ENCODE measurements around the gene RHOBTB3.

The RHOBTB3 gene

GRCh38 chr5:95730011-95730700 lies 980 bp upstream of the RHOBTB3 start:
- no peak overlapping the region for H3K27ac Mint-ChIP-seq (ENCODE audit: low read depth)
- H3K36me3 Mint-ChIP-seq (ENCODE audit: insufficient read depth) = peaks cover 3% of the 10 kb centered on the region
- peak overlapping the region; percentile 81 for H3K4me3 Mint-ChIP-seq
- ATAC-seq (replicated peaks; ENCODE audit: extremely low read depth, poor library complexity, severe bottlenecking) = no peak
- no peak for DNase-seq (ENCODE audit: low spot score in 2 of 2)
- peaks cover 56% of the 10 kb centered on the region for H3K27me3 Mint-ChIP-seq
- H3K4me1 Mint-ChIP-seq = peaks cover 19% of the 10 kb centered on the region
- H3K9me3 Mint-ChIP-seq = no peaks in the 10 kb centered on the region

- Mint-ChIP-seq H3K36me3 (ENCODE audit: insufficient read depth) (peaks cover 3% of the 10 kb centered on the region), H3K4me3 (peak overlapping the region; percentile 81), H3K4me1 (peaks cover 19% of the 10 kb centered on the region), H3K9me3 (no peaks in the 10 kb centered on the region), H3K27me3 (peaks cover 69% of the 10 kb centered on the region), H3K27ac (ENCODE audit: low read depth) (peak overlapping the region; percentile 41)
- DNase-seq (ENCODE audit: low spot score in 2 of 2) (peak in 1 of 2 donors; percentile 18), ATAC-seq (replicated peaks; ENCODE audit: extremely low read depth, poor library complexity, severe bottlenecking) (peak; percentile 57)
Measured at GRCh38 chr5:95731571-95732554, 727 bp downstream of the RHOBTB3 start.

DNA sequence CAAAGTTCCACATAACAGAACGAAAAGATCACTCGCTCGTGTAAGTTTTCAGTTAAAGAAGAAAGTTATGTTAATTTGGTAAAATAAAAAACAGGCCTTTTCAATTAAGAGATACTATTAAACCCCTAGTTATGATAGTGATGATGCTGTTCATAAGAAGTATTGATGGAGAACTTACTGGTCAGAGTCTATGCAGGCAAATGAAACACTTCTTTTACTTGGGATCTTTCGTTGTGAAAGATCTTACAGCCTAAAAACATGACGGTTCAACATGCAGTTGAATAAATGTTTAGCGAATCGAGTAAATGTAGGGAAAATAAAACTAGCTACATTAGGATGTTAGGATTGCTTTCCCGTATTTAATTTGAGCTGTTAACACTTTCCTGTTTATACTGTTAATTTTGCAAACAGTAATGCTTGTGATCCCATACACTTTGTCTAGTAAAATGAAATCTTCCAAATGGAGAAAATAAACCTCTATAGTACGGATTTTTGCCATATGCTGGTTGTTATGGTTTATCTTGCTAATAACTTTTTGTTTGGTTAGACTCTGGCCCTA lies 2.0 kb downstream of the RHOBTB3 start:
- Mint-ChIP-seq H3K9me3 (no peaks in the 10 kb centered on the region), H3K4me1 (peaks cover 19% of the 10 kb centered on the region), H3K36me3 (ENCODE audit: insufficient read depth) (peaks cover 3% of the 10 kb centered on the region), H3K4me3 (no peak overlapping the region), H3K27ac (ENCODE audit: low read depth) (no peak overlapping the region), H3K27me3 (peaks cover 82% of the 10 kb centered on the region)
- ATAC-seq (replicated peaks; ENCODE audit: extremely low read depth, poor library complexity, severe bottlenecking) (no peak), DNase-seq (ENCODE audit: low spot score in 2 of 2) (no peak)

DNA sequence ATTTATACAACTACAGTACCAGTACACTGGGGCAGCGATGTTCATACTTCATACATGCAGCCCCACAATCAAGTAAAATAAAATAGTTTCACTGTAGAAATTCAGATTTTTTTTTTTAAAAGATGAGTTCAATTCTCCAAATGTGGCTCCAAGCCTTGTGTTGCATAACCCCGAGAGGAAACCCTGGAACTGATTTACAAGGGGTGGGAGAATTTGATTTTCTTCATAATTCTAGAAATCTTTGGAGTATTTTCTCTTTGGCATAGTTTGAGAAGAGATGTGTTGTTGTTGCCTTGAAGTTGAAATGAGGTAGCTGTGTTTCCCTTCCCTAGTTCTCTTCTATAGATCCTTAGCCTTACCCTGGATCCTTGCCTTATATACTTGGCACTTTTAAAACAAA lies 3.1 kb downstream of the RHOBTB3 start:
- H3K27ac Mint-ChIP-seq (ENCODE audit: low read depth) = no peak overlapping the region
- no peaks in the 10 kb centered on the region for H3K9me3 Mint-ChIP-seq
- H3K27me3 Mint-ChIP-seq = peaks cover 92% of the 10 kb centered on the region
- DNase-seq (ENCODE audit: low spot score in 2 of 2) (no peak), ATAC-seq (replicated peaks; ENCODE audit: extremely low read depth, poor library complexity, severe bottlenecking) (no peak)
- no peak overlapping the region for H3K4me3 Mint-ChIP-seq
- peaks cover 3% of the 10 kb centered on the region for H3K36me3 Mint-ChIP-seq (ENCODE audit: insufficient read depth)
- H3K4me1 Mint-ChIP-seq = peaks cover 19% of the 10 kb centered on the region

DNA sequence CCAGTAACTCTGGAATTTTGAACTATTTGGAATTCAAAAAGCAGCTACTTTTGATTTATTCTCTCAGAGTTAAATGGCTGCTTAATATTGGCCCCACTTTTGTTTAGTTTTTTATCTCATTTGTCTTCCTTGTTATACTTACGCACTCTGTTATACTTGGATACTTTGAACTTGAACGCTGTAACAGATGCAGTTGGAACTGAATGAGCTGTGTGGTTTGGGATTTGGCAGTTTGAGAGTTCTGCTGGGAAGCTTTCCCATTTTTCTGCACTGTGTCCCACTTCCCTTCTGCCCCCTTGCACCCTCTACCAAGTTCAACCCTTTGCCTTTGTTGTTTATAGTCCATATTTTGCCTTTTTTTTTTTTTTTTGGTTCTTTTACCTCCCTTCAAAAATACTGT lies 3.8 kb downstream of the RHOBTB3 start:
- no peak for DNase-seq (ENCODE audit: low spot score in 2 of 2)
- Mint-ChIP-seq H3K4me3 (no peak overlapping the region), H3K27ac (ENCODE audit: low read depth) (no peak overlapping the region), H3K4me1 (peaks cover 19% of the 10 kb centered on the region), H3K9me3 (no peaks in the 10 kb centered on the region), H3K27me3 (peaks cover 92% of the 10 kb centered on the region), H3K36me3 (ENCODE audit: insufficient read depth) (no peaks in the 10 kb centered on the region)
- ATAC-seq (replicated peaks; ENCODE audit: extremely low read depth, poor library complexity, severe bottlenecking) = no peak

GRCh38 chr5:95735406-95735805 lies 4.3 kb downstream of the RHOBTB3 start:
- no peak for ATAC-seq (replicated peaks; ENCODE audit: extremely low read depth, poor library complexity, severe bottlenecking)
- H3K4me3 Mint-ChIP-seq = no peak overlapping the region
- peaks cover 87% of the 10 kb centered on the region for H3K27me3 Mint-ChIP-seq
- H3K9me3 Mint-ChIP-seq = no peaks in the 10 kb centered on the region
- DNase-seq (ENCODE audit: low spot score in 2 of 2) = no peak
- H3K27ac Mint-ChIP-seq (ENCODE audit: low read depth) = no peak overlapping the region
- H3K36me3 Mint-ChIP-seq (ENCODE audit: insufficient read depth) = no peaks in the 10 kb centered on the region
- H3K4me1 Mint-ChIP-seq = peaks cover 15% of the 10 kb centered on the region

- no peaks in the 10 kb centered on the region for H3K9me3 Mint-ChIP-seq
- H3K4me3 Mint-ChIP-seq = no peak overlapping the region
- DNase-seq (ENCODE audit: low spot score in 2 of 2) = no peak
- H3K4me1 Mint-ChIP-seq = no peaks in the 10 kb centered on the region
- no peak for ATAC-seq (replicated peaks; ENCODE audit: extremely low read depth, poor library complexity, severe bottlenecking)
- H3K27me3 Mint-ChIP-seq = peaks cover 63% of the 10 kb centered on the region
- H3K27ac Mint-ChIP-seq (ENCODE audit: low read depth) = no peak overlapping the region
- no peaks in the 10 kb centered on the region for H3K36me3 Mint-ChIP-seq (ENCODE audit: insufficient read depth)
Measured at GRCh38 chr5:95738072-95738471, 6.9 kb downstream of the RHOBTB3 start.

DNA sequence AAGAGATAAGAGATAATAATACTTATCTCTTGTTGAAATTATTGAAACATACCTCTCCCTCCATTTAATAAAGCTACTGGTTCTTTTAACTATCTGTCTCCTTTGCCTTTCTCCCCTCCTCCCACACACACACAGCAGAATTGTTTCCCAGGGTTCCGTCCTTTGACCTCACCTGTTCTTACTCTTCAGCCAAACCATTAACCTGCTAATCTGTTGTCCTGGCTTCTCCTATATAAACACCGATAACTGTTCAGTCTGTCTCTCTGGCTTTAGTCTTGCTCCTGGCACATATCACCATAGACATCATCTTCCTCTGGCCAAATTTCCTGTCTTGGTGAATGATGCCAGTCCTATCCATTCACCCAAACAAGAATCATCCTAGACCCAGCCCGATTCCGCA lies 7.7 kb downstream of the RHOBTB3 start:
- H3K4me3 Mint-ChIP-seq = no peak overlapping the region
- no peaks in the 10 kb centered on the region for H3K4me1 Mint-ChIP-seq
- no peaks in the 10 kb centered on the region for H3K36me3 Mint-ChIP-seq (ENCODE audit: insufficient read depth)
- H3K9me3 Mint-ChIP-seq = no peaks in the 10 kb centered on the region
- DNase-seq (ENCODE audit: low spot score in 2 of 2) = no peak
- no peak for ATAC-seq (replicated peaks; ENCODE audit: extremely low read depth, poor library complexity, severe bottlenecking)
- H3K27me3 Mint-ChIP-seq = peaks cover 55% of the 10 kb centered on the region
- no peak overlapping the region for H3K27ac Mint-ChIP-seq (ENCODE audit: low read depth)

DNA sequence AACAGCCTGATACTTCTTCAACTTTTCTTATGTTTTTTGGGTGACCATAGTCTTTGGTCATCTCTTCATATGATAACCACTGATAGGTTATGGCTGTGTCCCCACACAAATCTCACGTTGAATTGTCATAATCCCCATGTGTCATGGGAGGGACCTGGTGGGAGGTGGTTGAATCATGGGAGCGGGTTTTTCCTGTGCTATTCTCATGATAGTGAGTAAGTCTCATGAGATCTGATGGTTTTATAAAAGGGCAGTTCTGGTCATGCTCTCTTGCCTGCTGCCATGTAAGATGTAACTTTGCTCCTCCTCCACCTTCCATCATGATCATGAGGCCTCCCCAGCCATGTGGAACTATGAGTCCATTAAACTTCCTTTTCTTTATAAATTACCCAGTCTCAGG lies 8.7 kb downstream of the RHOBTB3 start:
- Mint-ChIP-seq H3K4me1 (no peaks in the 10 kb centered on the region), H3K36me3 (ENCODE audit: insufficient read depth) (no peaks in the 10 kb centered on the region), H3K9me3 (no peaks in the 10 kb centered on the region), H3K27ac (ENCODE audit: low read depth) (no peak overlapping the region), H3K27me3 (peaks cover 45% of the 10 kb centered on the region), H3K4me3 (no peak overlapping the region)
- DNase-seq (ENCODE audit: low spot score in 2 of 2) = no peak
- no peak for ATAC-seq (replicated peaks; ENCODE audit: extremely low read depth, poor library complexity, severe bottlenecking)

DNA sequence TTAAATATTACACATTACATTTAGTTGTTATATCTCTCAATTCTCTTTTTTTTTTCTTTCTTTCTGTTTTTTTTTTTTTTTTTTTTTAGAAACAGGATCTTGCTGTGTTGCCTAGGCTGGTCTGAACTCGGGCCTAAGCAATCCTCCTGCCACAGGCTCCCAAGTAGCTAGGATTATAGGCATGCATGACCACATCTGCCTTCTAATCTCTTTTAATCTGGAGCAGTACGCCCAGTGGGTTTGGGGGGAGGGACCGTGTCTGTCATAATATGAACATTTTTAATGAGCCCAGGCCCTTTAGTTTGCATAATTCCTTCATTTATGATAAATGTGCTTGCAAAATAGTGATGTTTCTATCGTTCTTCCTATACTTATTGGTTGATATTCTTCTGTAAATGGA lies 10.3 kb downstream of the RHOBTB3 start:
- ATAC-seq (replicated peaks; ENCODE audit: extremely low read depth, poor library complexity, severe bottlenecking) (no peak), DNase-seq (ENCODE audit: low spot score in 2 of 2) (no peak)
- H3K9me3 Mint-ChIP-seq = no peaks in the 10 kb centered on the region
- H3K27ac Mint-ChIP-seq (ENCODE audit: low read depth) = no peak overlapping the region
- H3K36me3 Mint-ChIP-seq (ENCODE audit: insufficient read depth) = no peaks in the 10 kb centered on the region
- H3K4me1 Mint-ChIP-seq = no peaks in the 10 kb centered on the region
- peaks cover 34% of the 10 kb centered on the region for H3K27me3 Mint-ChIP-seq
- no peak overlapping the region for H3K4me3 Mint-ChIP-seq

DNA sequence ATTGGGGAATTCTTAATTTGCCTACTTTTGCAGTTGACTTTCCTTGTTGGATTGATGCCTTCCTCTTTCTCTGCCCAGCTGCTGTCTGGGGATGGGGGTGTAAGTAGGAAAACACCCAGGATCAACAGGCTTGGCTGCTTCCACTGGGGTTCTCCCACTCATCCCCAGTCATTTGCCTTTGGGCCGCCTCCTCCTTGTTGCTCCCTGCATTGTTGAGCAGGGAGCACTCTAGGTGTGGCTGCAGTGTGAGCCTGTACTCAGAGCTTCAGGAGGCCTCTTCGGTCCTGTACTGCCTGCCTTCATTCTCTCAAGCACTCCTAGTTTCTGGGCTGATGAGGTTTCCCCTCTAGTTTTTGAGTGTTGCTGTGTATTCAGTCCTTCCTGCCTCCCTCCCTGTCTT lies 12.1 kb downstream of the RHOBTB3 start:
- ATAC-seq (replicated peaks; ENCODE audit: extremely low read depth, poor library complexity, severe bottlenecking) = no peak
- Mint-ChIP-seq H3K9me3 (no peaks in the 10 kb centered on the region), H3K27me3 (peaks cover 16% of the 10 kb centered on the region), H3K4me3 (no peak overlapping the region), H3K36me3 (ENCODE audit: insufficient read depth) (no peaks in the 10 kb centered on the region), H3K4me1 (no peaks in the 10 kb centered on the region), H3K27ac (ENCODE audit: low read depth) (no peak overlapping the region)
- DNase-seq (ENCODE audit: low spot score in 2 of 2) = no peak

GRCh38 chr5:95743877-95744276 lies 12.7 kb downstream of the RHOBTB3 start:
- ATAC-seq (replicated peaks; ENCODE audit: extremely low read depth, poor library complexity, severe bottlenecking) = no peak
- no peaks in the 10 kb centered on the region for H3K4me1 Mint-ChIP-seq
- no peak overlapping the region for H3K4me3 Mint-ChIP-seq
- no peaks in the 10 kb centered on the region for H3K9me3 Mint-ChIP-seq
- H3K27me3 Mint-ChIP-seq = peaks cover 9% of the 10 kb centered on the region
- no peak for DNase-seq (ENCODE audit: low spot score in 2 of 2)
- no peak overlapping the region for H3K27ac Mint-ChIP-seq (ENCODE audit: low read depth)
- no peaks in the 10 kb centered on the region for H3K36me3 Mint-ChIP-seq (ENCODE audit: insufficient read depth)

Measured in central memory CD8-positive, alpha-beta T cell (primary cell).